M059J (cell line): ENCODE results near the gene UGT2B7. TPM values are rescaled to one million over a fixed set of nuclear protein-coding genes. Genes with fewer than 3 reads are reported as not detected.
A peak's percentile ranks its signal among the peaks of the same experiment; 100 is the strongest.
"Not testable (repeated sequence)": the region's sequence is repeated elsewhere in the genome, so short reads cannot be mapped to it uniquely, and the experiment has no call there.

Experiments
- DNase-seq: peaks from one replicate; pipeline ENCODE4 v3.0.0-alpha.2; 2012; ENCODE audit warnings: low read depth
- total RNA-seq: library from RNA; depleted of rRNA; stranded (reverse); fragments of >200 nt; shearing (Covaris generic); gene quantifications from 2 replicates; pipeline ENCODE4 v1.2.3, GENCODE V29; 2014

Gene UGT2B7
- total RNA-seq, 1 experiment from 2014 or later = 0.99 TPM

DNA sequence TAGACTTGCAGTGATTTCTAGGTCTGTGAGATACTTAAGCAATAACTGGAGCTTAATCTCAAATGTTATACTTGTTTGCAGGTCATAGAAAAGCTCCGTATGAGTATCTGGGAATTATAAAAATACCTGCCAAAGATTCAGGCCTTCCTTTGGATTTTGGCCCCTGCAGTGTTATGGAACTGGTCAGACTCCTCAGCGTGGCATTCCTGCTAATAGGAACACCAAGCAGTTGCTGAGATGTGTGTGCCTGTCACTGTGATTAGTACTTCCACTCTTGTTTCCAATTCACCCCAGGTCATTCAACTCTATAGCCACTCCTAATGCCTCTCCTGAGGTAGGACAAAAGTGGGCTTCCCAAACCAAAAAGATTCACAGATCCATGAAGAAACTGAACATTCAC is 7.8 kb upstream of the UGT2B7 start:
- no peak for DNase-seq

DNA sequence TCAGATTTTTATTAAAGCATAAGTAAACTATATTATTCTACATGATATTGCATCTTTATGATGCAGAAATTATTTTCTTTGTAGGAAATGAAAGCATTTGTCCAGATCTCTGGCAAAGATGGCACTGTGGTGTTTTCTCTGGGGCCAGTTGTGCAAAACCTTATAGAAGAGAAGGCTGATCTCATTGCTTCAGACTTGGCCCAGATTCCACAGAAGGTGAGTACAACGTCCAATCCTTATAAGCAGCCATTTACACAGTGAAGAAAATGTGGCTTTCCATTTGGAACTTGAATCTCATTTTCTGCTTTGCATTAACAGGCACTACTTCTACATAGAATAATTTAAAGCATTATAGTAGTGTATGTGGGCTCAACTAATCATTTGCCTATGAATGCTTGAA is 6.9 kb upstream of the UGT2B7 start:
- no peak for DNase-seq

DNA sequence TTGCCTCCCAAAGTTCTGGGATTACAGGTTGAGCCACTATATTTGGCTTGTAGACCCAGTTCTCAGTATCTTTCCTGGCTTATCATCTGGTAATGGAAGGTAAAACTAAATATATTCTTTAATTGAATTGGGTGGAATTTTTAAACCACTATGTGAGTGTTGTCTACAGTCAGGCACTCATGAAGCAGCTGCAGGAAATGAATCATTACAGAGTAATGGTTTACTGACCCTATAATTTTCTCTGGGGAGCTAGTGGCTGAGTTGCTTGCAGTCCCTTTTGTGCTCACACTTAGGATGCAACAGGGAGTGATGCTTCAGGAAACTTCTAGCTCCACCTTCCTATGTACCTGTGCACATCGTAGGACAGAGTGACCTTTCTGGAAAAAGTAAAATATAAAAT is 4.1 kb upstream of the UGT2B7 start:
- DNase-seq = peak; percentile 65

DNA sequence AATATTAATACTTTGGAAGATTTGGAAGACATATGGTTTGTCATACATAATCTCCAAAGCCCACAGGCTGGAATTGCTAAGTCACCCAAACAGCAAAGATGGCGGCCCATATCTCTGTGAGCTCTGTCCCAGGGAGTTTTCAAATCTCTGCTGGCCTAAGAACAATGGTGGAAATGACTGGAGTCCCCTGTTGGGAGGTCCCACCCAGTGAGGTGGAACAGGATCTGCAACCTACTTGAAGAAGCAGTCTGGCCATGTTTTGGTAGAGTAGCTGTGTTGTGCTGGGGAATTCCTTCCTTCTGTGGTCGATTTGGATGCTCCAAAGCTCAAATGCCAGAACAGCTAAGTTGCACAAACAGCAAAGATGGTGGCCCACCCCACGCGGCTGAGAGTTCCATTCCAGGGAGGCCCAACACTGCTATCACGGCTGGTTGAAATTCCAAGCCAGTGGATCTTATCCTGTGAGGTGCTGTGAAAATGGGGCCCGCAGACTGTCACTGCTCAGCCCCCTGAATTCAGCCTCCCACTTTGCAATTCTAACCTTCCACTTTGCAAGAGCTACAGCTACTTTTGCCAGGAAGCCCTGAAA is 3.2 kb upstream of the UGT2B7 start:
- DNase-seq = no peak

DNA sequence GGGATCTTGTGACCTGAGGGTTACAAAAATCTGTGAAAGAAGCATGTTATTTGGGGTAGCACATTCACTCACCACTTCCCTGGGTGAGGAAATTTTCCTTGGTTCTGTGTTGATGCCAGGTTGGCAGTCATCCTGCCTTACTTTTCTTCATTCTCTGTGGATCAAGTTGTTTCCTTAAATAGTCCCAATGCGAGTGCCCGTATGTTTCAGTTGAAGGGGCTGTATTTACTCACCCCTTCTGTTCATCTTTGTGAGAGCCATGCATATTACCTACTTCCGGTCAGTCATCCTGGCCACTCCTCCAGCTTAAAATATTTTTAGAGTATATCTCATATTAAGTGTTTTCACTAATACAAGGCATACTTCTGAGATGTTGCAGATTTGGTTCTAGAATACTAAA is 2.6 kb upstream of the UGT2B7 start:
- no peak for DNase-seq

DNA sequence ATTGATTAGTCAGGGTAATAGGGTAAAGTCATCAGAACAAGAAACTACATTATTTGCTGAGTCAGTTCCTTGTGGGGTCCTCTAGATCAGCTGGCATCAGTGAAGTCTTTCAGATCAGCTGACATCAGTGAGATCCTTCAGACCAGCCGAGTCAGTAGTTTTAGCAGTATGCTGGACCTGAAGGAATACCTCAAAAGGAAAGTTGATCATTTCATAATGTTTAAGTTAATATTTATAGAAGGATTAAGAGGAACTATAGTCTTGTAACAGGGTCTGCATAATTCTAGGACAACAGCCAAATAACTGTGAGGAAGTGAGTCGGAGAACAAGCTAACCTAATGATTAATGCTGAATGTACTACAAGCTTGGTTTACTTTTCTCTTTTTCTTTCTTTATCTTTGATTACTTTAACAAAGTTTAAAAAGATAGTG is 958 bp upstream of the UGT2B7 start:
- DNase-seq = no peak

DNA sequence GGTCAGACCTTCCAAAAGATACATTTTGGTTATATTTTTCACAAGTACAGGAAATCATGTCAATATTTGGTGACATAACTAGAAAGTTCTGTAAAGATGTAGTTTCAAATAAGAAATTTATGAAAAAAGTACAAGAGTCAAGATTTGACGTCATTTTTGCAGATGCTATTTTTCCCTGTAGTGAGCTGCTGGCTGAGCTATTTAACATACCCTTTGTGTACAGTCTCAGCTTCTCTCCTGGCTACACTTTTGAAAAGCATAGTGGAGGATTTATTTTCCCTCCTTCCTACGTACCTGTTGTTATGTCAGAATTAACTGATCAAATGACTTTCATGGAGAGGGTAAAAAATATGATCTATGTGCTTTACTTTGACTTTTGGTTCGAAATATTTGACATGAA is 536 bp downstream of the UGT2B7 start:
- no peak for DNase-seq

DNA sequence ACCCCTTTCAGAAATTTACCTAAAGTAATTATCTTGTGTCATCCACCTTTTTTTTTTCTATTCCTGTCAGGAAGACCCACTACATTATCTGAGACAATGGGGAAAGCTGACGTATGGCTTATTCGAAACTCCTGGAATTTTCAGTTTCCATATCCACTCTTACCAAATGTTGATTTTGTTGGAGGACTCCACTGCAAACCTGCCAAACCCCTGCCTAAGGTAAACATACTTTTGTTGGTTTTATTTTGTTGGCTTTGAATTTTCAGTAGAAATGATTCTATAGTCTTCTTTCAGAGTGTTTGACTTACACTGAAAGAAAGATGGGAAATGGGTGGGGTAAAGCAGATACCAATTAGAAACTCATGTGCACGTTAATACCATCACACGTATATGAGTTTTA is 2.2 kb downstream of the UGT2B7 start:
- DNase-seq = no peak

DNA sequence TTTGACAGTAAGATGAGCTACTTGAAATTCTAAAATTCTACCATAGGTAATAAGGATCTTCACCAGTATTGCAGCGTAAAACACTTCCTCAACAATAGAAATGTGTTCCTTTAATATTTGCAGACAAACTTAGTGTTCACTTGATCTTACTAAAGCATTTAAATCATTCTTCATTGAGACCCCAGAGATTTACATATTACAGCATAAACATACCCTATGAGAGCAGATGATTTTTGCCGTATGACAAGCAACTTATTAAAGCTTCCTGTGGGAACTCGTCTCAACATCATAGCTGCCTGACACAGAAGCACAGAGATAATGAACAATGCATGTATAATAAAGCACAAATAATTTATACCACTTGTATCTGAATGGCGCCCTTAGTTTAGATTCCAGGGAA is 3.6 kb downstream of the UGT2B7 start:
- no peak for DNase-seq

DNA sequence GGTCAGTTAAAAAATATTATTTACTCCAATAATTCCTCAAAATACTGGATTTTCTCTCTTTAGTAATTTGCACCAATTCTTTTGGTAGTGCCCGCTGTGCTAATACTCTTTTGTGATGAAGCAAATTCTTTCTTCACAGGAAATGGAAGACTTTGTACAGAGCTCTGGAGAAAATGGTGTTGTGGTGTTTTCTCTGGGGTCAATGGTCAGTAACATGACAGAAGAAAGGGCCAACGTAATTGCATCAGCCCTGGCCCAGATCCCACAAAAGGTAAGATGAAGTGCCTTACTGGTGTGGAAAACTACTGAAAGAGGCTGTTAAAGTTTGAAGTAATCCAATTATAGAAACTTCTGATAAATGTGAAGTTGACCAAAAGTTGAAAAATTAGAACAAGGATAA is 6.4 kb downstream of the UGT2B7 start:
- peak; percentile 16 for DNase-seq

DNA sequence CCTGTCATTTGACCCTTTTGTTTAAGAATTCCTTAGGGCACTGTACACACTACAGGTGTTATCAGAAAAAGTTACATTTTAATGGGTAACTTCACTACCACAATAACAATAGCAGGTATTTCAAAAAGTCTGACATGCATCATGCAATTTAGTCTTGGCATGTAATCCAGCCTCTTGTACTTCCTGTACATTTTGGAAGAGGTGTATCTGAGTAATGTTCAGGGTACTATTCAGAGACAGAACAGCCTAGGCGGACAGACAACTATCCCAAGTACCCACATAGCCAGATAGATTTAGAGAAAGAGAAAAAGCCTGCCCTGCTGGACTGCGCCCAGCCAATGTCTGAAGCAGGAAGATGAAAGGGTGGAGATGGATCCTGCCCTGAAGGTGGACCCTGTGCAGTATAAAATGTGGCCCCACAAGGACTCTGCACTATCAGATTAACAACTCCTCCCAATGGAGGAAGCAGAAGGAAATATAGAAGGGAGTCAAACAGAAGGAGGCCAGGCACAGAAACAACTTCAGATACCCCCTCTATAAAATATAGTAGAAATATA is 8.5 kb downstream of the UGT2B7 start:
- DNase-seq = no peak

DNA sequence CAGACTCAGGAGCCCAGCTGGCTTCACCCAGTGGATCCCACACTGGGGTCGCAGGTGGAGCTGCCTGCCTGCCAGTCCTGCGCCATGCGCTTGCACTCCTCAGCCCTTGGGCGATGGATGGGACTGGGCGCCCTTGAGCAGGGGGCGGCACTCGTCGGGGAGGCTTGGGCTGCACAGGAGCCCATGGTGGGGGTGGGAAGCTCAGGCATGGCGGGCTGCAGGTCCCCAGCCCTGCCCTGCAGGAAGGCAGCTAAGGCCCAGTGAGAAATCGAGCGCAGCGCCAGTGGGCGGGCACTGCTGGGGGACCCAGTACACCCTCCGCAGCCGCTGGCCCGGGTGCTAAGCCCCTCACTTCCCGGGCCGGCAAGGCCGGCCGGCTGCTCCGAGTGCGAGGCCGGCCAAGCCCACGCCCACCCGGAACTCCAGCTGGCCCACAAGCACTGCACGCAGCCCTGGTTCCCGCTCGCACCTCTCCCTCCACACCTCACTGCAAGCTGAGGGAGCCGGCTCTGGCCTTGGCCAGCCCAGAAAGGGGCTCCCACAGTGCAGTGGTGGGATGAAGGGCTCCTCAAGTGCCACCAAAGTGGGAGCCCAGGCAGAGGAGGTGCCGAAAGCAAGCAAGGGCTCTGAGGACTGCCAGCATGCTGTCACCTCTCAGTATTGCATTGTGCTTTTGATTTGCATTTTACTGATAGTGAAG is 19.0 kb downstream of the UGT2B7 start:
- DNase-seq = not testable (repeated sequence)

DNA sequence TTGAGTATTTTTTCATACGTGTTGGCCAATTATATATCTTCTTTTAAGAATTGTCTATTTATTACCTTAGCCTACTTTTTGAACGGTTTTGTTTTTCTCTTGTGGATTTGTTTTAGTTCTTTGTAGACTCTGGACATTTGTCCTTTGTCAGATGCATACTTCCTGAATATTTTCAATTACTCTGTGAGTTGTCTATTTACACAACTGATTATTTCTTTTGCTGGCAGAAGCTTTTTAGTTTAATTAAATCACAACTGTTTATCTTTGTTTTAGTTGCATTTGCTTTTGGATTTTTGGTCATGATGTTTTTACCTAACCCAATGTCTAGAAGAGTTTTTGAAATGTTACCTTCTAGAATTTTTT is 19.6 kb downstream of the UGT2B7 start:
- no peak for DNase-seq

DNA sequence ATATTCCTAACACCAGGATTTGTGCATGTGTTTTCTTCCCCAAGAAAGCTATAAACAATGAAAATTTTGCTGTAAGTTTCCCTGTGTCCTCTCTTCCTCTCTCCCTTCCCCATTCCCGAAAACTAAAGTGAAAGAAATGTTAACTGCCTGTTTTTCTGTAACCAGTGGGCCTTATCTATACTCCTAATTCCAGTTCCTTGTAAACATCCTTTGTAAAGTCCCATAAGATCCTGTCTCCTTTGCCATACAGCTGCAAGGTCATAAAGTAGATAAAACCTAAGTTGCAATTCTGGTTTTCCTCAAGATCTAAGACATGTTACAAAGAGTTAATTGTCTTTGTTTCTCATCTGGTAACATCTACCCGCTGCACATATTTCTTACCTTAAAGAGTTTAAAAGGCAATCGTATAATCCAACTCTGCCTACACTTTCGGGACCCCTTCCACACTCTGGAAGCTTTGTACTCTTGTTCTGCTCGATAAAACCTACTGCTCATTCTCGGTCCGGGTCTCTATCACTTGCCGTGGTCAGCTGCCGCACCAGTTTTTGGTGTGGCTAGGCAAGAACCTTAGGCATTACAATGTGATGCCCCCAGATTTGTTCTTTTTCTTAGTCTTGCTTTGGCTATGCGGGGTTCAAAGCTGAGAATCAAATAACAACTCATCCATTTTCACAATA is 20.5 kb downstream of the UGT2B7 start:
- no peak for DNase-seq

DNA sequence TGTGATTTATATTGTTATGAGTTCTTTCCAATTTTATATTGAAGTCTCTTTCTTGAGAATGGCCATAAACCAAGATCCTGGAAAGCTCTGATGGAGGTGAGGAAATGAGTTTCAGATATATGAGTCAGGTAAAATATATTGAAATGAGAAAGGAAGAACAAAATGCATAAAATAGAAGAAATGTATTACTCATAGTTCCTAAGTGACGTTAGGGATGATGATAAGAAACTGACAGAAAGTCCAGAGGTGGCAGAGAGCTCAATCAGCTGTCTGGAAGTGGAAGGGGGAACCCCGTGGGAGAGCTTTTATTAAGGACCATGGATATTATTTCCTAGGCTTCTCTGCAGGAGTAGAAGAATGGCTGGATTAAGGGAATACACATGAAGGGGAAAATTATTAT is 24.6 kb downstream of the UGT2B7 start:
- DNase-seq = no peak

DNA sequence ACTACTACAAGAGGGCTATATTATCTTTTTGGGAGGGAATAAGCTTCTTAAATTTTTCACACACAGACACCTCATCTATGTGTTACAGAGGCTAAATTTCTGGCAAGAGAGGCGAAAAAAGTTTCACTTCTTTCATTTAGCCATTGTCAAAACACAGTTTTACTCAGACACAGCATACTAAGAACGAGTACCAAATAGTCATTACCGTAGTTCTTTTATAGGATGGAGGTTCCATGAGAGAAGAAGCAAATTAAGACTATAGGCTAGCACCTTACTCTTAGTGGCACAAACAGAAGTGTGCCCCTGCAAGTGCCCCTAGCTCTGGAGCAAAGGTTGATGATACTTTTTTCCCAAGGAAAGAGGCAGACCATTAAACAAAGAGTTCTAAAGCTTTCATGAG is 26.2 kb downstream of the UGT2B7 start:
- DNase-seq = no peak

DNA sequence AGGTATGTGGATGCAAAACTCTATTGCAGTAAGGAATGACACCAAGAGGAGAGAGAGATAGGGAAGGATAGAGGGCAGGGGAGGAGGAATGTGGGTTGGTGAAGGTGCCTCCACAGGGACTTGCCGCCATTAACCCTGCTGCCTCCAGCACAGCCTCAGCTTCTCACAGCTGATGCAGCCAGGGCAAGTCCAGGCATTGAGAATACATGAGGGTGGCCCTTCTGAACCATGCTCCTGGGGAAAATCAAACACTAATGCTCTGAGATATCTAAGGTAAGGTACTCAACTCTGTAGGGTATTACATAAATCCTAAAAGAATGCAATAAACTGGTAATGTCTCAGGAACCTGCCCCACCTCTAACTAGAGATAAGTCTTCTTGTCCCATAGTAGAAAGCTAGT is 28.7 kb downstream of the UGT2B7 start:
- DNase-seq = no peak

DNA sequence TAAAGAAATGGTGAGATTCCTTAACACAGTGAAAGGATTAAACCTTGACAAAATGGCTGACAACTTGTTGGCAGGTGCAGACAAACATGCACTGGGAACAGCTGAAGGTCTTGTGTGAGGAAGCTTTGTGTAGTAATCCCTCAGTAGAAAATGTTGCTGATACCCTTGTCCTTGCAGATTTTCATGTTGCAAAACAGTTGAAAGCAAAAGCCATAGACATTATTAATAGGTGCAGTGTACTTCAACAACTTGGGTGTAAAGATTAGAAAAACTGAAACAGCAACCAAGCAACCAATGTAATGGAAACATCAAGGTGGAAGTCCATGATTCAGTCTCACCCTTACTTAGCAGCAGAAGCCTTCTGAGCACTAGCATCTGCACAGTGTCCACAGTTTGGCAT is 29.8 kb downstream of the UGT2B7 start:
- DNase-seq = no peak

DNA sequence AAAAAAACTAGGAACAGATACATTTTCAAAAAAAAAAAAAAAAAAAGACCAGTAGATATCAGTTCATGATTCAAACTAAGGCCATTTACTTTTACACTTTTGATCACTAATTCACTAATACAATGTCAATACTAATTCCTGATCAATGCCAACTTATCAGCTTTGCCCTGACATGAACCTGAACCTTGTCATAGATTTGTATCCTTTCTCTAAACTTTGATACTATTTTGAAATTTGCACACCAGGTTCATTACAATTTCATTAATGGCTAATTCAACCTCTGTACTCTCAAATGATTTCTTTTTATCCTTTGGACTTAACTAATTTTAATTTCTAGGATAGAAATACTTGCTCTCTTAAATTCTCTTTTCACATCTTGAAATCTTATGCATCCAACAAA is 37.7 kb downstream of the UGT2B7 start:
- no peak for DNase-seq

DNA sequence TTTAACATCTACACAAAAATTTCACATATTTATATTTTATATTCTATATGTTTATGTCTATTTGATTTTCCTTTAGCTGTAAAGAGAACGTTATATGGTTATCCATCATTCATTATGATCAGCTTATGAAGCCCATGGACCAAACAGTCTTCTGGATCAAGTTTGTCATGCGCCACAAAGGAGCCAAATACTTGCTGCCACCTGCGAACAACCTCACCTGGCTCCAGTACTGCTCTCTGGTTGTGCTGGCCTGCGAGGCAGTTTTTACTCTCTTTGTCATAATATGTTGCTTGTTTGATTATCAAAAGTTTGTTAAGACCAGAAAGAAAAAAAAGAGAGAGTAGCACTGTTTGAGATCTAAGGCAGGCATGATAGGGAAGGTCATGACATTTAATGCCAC is 38.2 kb downstream of the UGT2B7 start:
- no peak for DNase-seq

DNA sequence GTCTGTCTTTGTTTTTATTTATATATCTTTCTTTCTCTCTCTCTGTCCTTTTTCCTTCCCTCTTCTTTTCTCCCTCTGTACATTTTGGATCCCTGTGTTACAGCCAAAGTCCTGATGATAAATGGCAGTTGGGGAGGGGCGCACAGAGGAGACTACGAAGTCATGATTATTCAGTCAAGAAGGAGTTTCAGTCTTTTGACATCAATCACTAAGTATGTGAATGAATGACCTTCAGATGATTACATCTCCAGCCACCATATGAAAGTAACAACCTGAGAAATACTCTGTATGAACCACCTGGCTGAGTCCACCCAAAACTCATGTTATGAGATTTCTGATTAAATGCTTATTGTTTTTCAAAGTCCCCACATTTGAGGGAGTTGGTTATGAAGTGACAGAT is 45.0 kb downstream of the UGT2B7 start:
- no peak for DNase-seq

DNA sequence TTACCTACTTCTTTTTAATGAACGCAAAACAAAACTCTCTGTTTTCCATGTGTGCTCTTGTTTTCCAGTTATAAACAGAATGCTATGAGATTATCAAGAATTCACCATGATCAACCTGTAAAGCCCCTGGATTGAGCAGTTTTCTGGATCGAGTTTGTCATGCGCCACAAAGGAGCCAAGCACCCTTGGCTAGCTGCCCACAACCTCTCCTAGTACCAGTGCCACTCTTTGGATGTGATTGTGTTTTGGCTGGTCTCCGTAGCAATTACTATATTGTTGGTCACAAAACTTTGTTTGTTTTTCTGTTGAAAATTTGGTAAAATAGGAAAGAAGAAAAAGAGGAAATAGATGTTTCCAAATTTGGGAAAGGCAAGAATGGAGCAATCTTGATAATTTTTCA is 51.1 kb downstream of the UGT2B7 start:
- DNase-seq = no peak

DNA sequence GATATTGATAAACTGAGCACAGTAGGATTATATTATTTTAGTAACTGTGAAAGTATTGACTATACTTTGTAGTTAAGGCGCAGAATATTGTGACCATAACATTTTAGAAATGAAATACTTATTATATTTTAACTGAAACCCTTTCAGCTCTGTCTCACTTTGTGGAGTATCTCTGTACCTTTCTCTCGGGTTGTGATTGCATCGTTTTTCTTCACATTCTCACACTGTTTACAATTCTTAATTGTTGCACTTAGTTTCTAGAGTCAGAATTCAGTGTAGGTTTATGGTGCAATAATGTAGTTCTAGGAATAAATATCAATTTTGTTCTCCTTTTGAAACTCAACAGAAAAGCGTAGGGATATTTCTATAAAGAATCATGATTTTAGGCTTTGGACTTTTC is 57.7 kb downstream of the UGT2B7 start:
- no peak for DNase-seq
